Gastrocnemius medialis (tissue), 4 donors: Measurements from ENCODE around the gene VDAC1. TPM values are rescaled to one million over a fixed set of nuclear protein-coding genes. Genes with fewer than 3 reads are reported as not detected.

Experiments used
- ATAC-seq, 2 donors: fragments of 150-250 bp; one replicate each; pipeline ENCODE4 v1.9.1; 2016
- DNase-seq, 2 donors: peaks; one replicate each; pipeline ENCODE4 v3.0.0-alpha.2; 2019
- H3K27ac ChIP-seq, 4 donors: fragments of 200-600 bp; sonication (generic); 1 replicate in 1 of 4; 2 replicates in 3 of 4; pipeline ENCODE4 v1.5.1; 2016 to 2018; ENCODE audit warnings: mild to moderate bottlenecking in 2 of 4, moderate library complexity in 1 of 4
- H3K27me3 ChIP-seq, 3 donors: fragments of 200-600 bp; sonication (generic) in 2 of 3; 1 replicate in 1 of 3; 2 replicates in 2 of 3; pipeline versions ENCODE4 v1.5.1 to v1.6.0; 2016 to 2019; ENCODE audit warnings: mild to moderate bottlenecking in 1 of 3, moderate library complexity in 1 of 3
- H3K36me3 ChIP-seq, 2 donors: fragments of 200-600 bp; sonication (generic) in 1 of 2; one replicate each; pipeline ENCODE4 v1.5.1; 2017 to 2018
- H3K4me1 ChIP-seq, 2 donors: fragments of 200-600 bp; sonication (generic) in 1 of 2; one replicate each; pipeline ENCODE4 v1.5.1; 2016 to 2017; ENCODE audit warnings: mild to moderate bottlenecking in 2 of 2
- H3K4me3 ChIP-seq, 4 donors: fragments of 200-600 bp; sonication (generic) in 3 of 4; 1 replicate in 1 of 4; 2 replicates in 3 of 4; pipeline ENCODE4 v1.5.1; 2016 to 2019; ENCODE audit warnings: mild to moderate bottlenecking in 2 of 4
- H3K9me3 ChIP-seq, 3 donors: fragments of 200-600 bp; sonication (generic) in 2 of 3; 1 replicate in 1 of 3; 2 replicates in 2 of 3; pipeline ENCODE4 v1.5.1; 2016 to 2019
- CTCF ChIP-seq, 5 experiments: fragments of 450-650 bp in 3 of 5; fragments of 200-600 bp in 2 of 5; sonication (generic) in 2 of 5; IDR thresholded peaks in 4 of 5; conservative IDR thresholded peaks in 1 of 5; 1 replicate in 4 of 5; 2 replicates in 1 of 5; pipeline ENCODE4 v1.5.1; 2016 to 2019; ENCODE audit warnings: antibody characterized with exemption in 5 of 5, mild to moderate bottlenecking in 3 of 5, moderate library complexity in 3 of 5
- POLR2A ChIP-seq, 2 donors: fragments of 450-650 bp; IDR thresholded peaks; one replicate each; pipeline ENCODE4 v1.6.1; 2017; ENCODE audit warnings: antibody characterized with exemption in 2 of 2, mild to moderate bottlenecking in 2 of 2, moderate library complexity in 2 of 2
- in situ Hi-C, 4 donors: fragments of 200-750 bp; cut with MboI; loops; one replicate each; pipeline versions ENCODE4 v1.15.0 to v1.8.0; 2017; ENCODE audit warnings: low sequenced_read_pairs in 4 of 4
- intact Hi-C: fragments of 100-400 bp; cut with DNase I; formaldehyde crosslinking; loops from one replicate; pipeline ENCODE4 v1.15.1; 2023; ENCODE audit warnings: low total_unique reads
- total RNA-seq, 4 donors: library from RNA; depleted of rRNA; stranded (reverse); fragments of >200 nt; gene quantifications; one replicate each; pipeline versions ENCODE4 v1.1.0 to v1.2.3, GENCODE V29; 2016

Gene VDAC1
- total RNA-seq, 4 donors from 2014 or later: 412 to 611 (median 495) TPM

GRCh38 chr5:133942614-133943474, 61.9 kb downstream of the VDAC1 start:
- H3K9me3 ChIP-seq: no peaks in the 10 kb centered on the region
- TF ChIP-seq POLR2A (IDR thresholded peaks at IDR 0.05): no peak
- peaks cover 0 to 5% of the 10 kb centered on the region in 2 donors for H3K4me1 ChIP-seq
- in situ Hi-C loops (no loop called here), intact Hi-C loops (loop anchor here (10.0 kb wide), 1 partner anchor 518 kb away; no protein-coding TSS in a partner anchor)
- H3K4me3 ChIP-seq: no peak overlapping the region
- no peaks in the 10 kb centered on the region for H3K27me3 ChIP-seq
- DNase-seq (no peak), ATAC-seq (peak in 1 of 2 donors; percentile 71)
- no peak overlapping the region for H3K27ac ChIP-seq
- no peaks in the 10 kb centered on the region for H3K36me3 ChIP-seq

GRCh38 chr5:133941456-133942196, 63.1 kb downstream of the VDAC1 start:
- Histone ChIP-seq H3K4me1 (peaks cover 0 to 5% of the 10 kb centered on the region in 2 donors), H3K9me3 (no peaks in the 10 kb centered on the region), H3K4me3 (no peak overlapping the region), H3K27me3 (no peaks in the 10 kb centered on the region), H3K36me3 (no peaks in the 10 kb centered on the region), H3K27ac (no peak overlapping the region)
- ATAC-seq: no peak
- no peak for DNase-seq
- TF ChIP-seq POLR2A (IDR thresholded peaks at IDR 0.05): no peak
- TF ChIP-seq CTCF (IDR thresholded peaks at IDR 0.05 in 4 of 5, conservative IDR thresholded peaks at IDR 0.05 in 1 of 5): no peak
- intact Hi-C loops: loop anchor here (10.0 kb wide), 1 partner anchor 517 kb away; no protein-coding TSS in a partner anchor
- in situ Hi-C loops: no loop called here

GRCh38 chr5:133939668-133940067, 65.1 kb downstream of the VDAC1 start:
- Histone ChIP-seq H3K36me3 (no peaks in the 10 kb centered on the region), H3K27ac (no peak overlapping the region), H3K4me3 (no peak overlapping the region), H3K27me3 (no peaks in the 10 kb centered on the region), H3K4me1 (peaks cover 0 to 15% of the 10 kb centered on the region in 2 donors), H3K9me3 (no peaks in the 10 kb centered on the region)
- in situ Hi-C loops (no loop called here), intact Hi-C loops (loop anchor here (5.0 to 10.0 kb wide), 2 partner anchors 187 to 515 kb away; no protein-coding TSS in a partner anchor)
- ATAC-seq (no peak), DNase-seq (no peak)
- TF ChIP-seq POLR2A (IDR thresholded peaks at IDR 0.05) (no peak), CTCF (IDR thresholded peaks at IDR 0.05 in 4 of 5, conservative IDR thresholded peaks at IDR 0.05 in 1 of 5) (no peak)

- Histone ChIP-seq H3K27me3 (no peaks in the 10 kb centered on the region), H3K4me1 (peaks cover 0 to 18% of the 10 kb centered on the region in 2 donors), H3K36me3 (no peaks in the 10 kb centered on the region), H3K9me3 (no peaks in the 10 kb centered on the region), H3K4me3 (no peak overlapping the region), H3K27ac (no peak overlapping the region)
- ATAC-seq (no peak), DNase-seq (no peak)
- intact Hi-C loops: loop anchor here (5.0 kb wide), 1 partner anchor 187 kb away; no protein-coding TSS in a partner anchor
- no peak for TF ChIP-seq POLR2A (IDR thresholded peaks at IDR 0.05)
- TF ChIP-seq CTCF (IDR thresholded peaks at IDR 0.05 in 4 of 5, conservative IDR thresholded peaks at IDR 0.05 in 1 of 5): no peak
- in situ Hi-C loops: no loop called here
These were observed 65.8 kb downstream of the VDAC1 start for GRCh38 chr5:133938929-133939328.
